Urinary bladder (tissue), 4 donors: ENCODE measurements around the gene PTDSS2. TPM values are rescaled to one million over a fixed set of nuclear protein-coding genes. Genes with fewer than 3 reads are reported as not detected.

ENCODE experiments used
- DNase-seq: peaks from one replicate; pipeline ENCODE4 v3.0.0-alpha.2; 2015; ENCODE audit errors: extremely low spot score
- H3K27ac ChIP-seq: one replicate; pipeline ENCODE4 v1.5.1; 2013; ENCODE audit warnings: low read depth, mild to moderate bottlenecking, moderate library complexity
- H3K36me3 ChIP-seq: one replicate; pipeline ENCODE4 v1.6.1; 2013; ENCODE audit warnings: mild to moderate bottlenecking, moderate library complexity; ENCODE audit not compliant: insufficient read depth
- H3K4me1 ChIP-seq: one replicate; pipeline ENCODE4 v1.6.1; 2013; ENCODE audit warnings: mild to moderate bottlenecking, moderate library complexity; ENCODE audit not compliant: insufficient read depth
- H3K4me3 ChIP-seq: one replicate; pipeline ENCODE4 v1.5.1; 2013; ENCODE audit warnings: low read depth, low read length
- WGBS: extraction: QIAGEN DNeasy Blood & Tissue Kit; methylation state at CpG from one replicate; pipeline ENCODE4 v1.1.7; 2013; 5-methylcytosine and 5-hydroxymethylcytosine counted together
- polyA plus RNA-seq: library from polyadenylated mRNA; stranded (reverse); fragments of 200-250 nt; gene quantifications from one replicate; pipeline ENCODE4 v1.2.3, GENCODE V29; 2013
- small RNA-seq: library from RNA; depleted of rRNA; stranded (forward); fragments of <200 nt; gene quantifications from one replicate; pipeline ENCODE3, GENCODE V24; 2014
- total RNA-seq: library from RNA; depleted of rRNA; stranded (reverse); fragments of >200 nt; gene quantifications from one replicate; pipeline ENCODE4 v1.2.3, GENCODE V29; 2014
- donor health status: healthy with polysubstance abuse.
- donor health status: healthy.

The PTDSS2 gene
- total and polyA plus RNA-seq, 2 donors = 13.5 to 27.0 TPM

- DNase-seq = no peak
- Histone ChIP-seq H3K4me1 (no peaks in the 10 kb centered on the region), H3K27ac (peak overlapping the region; percentile 87), H3K4me3 (peak overlapping the region; percentile 86), H3K36me3 (peaks cover 7% of the 10 kb centered on the region)
- WGBS = 2% methylated on average over 49 of the region's 56 CpGs
Observed at GRCh38 chr11:535210-535518, 85.1 kb downstream of the PTDSS2 start.

GRCh38 chr11:535519-536454 lies 85.7 kb downstream of the PTDSS2 start, which contains the start of gene HRAS:
Gene HRAS, minus strand, starts transcription at chr11:535576.
- H3K36me3 ChIP-seq = peaks cover 7% of the 10 kb centered on the region
- peak within 1 kb of the TSS; percentile 86 for H3K4me3 ChIP-seq
- peak within 1 kb of the TSS; percentile 87 for H3K27ac ChIP-seq
- H3K4me1 ChIP-seq = no peaks in the 10 kb centered on the region
- peak; percentile 77 for DNase-seq
- 3% methylated on average over 97 of the region's 97 CpGs for WGBS

GRCh38 chr11:536841-537621 lies 87.0 kb downstream of the PTDSS2 start, which contains the start of gene LRRC56:
Gene LRRC56, plus strand, starts transcription at chr11:537527. Its CDS starts 3,158 bp downstream, at chr11:540685.
- Histone ChIP-seq H3K4me3 (peak within 1 kb of the TSS; percentile 11), H3K27ac (peak within 1 kb of the TSS; percentile 60), H3K36me3 (peaks cover 2% of the 10 kb centered on the region), H3K4me1 (no peaks in the 10 kb centered on the region)
- DNase-seq = no peak
- 2% methylated on average over 93 of the region's 93 CpGs for WGBS

GRCh38 chr11:537622-538430 lies 87.7 kb downstream of the PTDSS2 start:
- H3K4me1 ChIP-seq = no peaks in the 10 kb centered on the region
- H3K27ac ChIP-seq = no peak overlapping the region
- H3K4me3 ChIP-seq = peak overlapping the region; percentile 11
- no peak for DNase-seq
- WGBS = 49% methylated on average over 19 of the region's 19 CpGs
- H3K36me3 ChIP-seq = no peaks in the 10 kb centered on the region

- no peak for DNase-seq
- H3K4me1 ChIP-seq = no peaks in the 10 kb centered on the region
- H3K27ac ChIP-seq = no peak overlapping the region
- H3K36me3 ChIP-seq = no peaks in the 10 kb centered on the region
- WGBS = 91% methylated on average over 20 of the region's 20 CpGs
- no peak overlapping the region for H3K4me3 ChIP-seq
Observed at GRCh38 chr11:538431-539051, 88.5 kb downstream of the PTDSS2 start.

GRCh38 chr11:539971-540481 lies 89.9 kb downstream of the PTDSS2 start:
- no peak overlapping the region for H3K27ac ChIP-seq
- H3K4me1 ChIP-seq = no peaks in the 10 kb centered on the region
- WGBS = 89% methylated on average over 8 of the region's 8 CpGs
- H3K36me3 ChIP-seq = no peaks in the 10 kb centered on the region
- no peak for DNase-seq
- no peak overlapping the region for H3K4me3 ChIP-seq

Small RNAs within 50 kb of the gene (small RNA-seq; reads per million reads assigned to genes)
- gene RN7SL838P = not detected

Other genes starting within 250 kb of the PTDSS2 start
- gene BET1L, start 242.9 kb upstream of the PTDSS2 start, total RNA-seq = 17.7 TPM
- gene BET1L, start 242.9 kb upstream of the PTDSS2 start, polyA plus RNA-seq = 49.8 TPM
- gene RIC8A, start 242.6 kb upstream of the PTDSS2 start, total RNA-seq = 60.2 TPM
- gene RIC8A, start 242.6 kb upstream of the PTDSS2 start, polyA plus RNA-seq = 90.8 TPM
- gene SIRT3, start 213.9 kb upstream of the PTDSS2 start, total RNA-seq = 7.3 TPM
- 21.7 TPM for gene SIRT3, start 213.9 kb upstream of the PTDSS2 start, polyA plus RNA-seq
- 58.5 TPM for gene PSMD13, start 213.3 kb upstream of the PTDSS2 start, total RNA-seq
- gene PSMD13, start 213.3 kb upstream of the PTDSS2 start, polyA plus RNA-seq = 102 TPM
- not detected for gene NLRP6, start 171.9 kb upstream of the PTDSS2 start, total RNA-seq
- gene NLRP6, start 171.9 kb upstream of the PTDSS2 start, polyA plus RNA-seq = 0.67 TPM
- gene PGGHG, start 161.2 kb upstream of the PTDSS2 start, total RNA-seq = 9.5 TPM
- 36.3 TPM for gene PGGHG, start 161.2 kb upstream of the PTDSS2 start, polyA plus RNA-seq
- gene IFITM5, start 150.8 kb upstream of the PTDSS2 start, total RNA-seq = not detected
- gene IFITM5, start 150.8 kb upstream of the PTDSS2 start, polyA plus RNA-seq = not detected
- 14.8 TPM for gene IFITM2, start 142.5 kb upstream of the PTDSS2 start, total RNA-seq
- 765 TPM for gene IFITM2, start 142.5 kb upstream of the PTDSS2 start, polyA plus RNA-seq
- 20.9 TPM for gene IFITM1, start 136.2 kb upstream of the PTDSS2 start, total RNA-seq
- gene IFITM1, start 136.2 kb upstream of the PTDSS2 start, polyA plus RNA-seq = 599 TPM
- gene IFITM3, start 129.4 kb upstream of the PTDSS2 start, total RNA-seq = 43.2 TPM
- gene IFITM3, start 129.4 kb upstream of the PTDSS2 start, polyA plus RNA-seq = 2,675 TPM
- gene B4GALNT4, start 80.8 kb upstream of the PTDSS2 start, total RNA-seq = 13.4 TPM
- 5.1 TPM for gene B4GALNT4, start 80.8 kb upstream of the PTDSS2 start, polyA plus RNA-seq
- gene PKP3, start 56.1 kb upstream of the PTDSS2 start, total RNA-seq = 5.2 TPM
- 8.4 TPM for gene PKP3, start 56.1 kb upstream of the PTDSS2 start, polyA plus RNA-seq
- 11.8 TPM for gene SIGIRR, start 35.3 kb upstream of the PTDSS2 start, total RNA-seq
- gene SIGIRR, start 35.3 kb upstream of the PTDSS2 start, polyA plus RNA-seq = 61.2 TPM
- gene ANO9, start 8.3 kb upstream of the PTDSS2 start, total RNA-seq = 1.3 TPM
- gene ANO9, start 8.3 kb upstream of the PTDSS2 start, polyA plus RNA-seq = 5.1 TPM
- 71.5 TPM for gene RNH1, start 57.0 kb downstream of the PTDSS2 start, total RNA-seq
- 271 TPM for gene RNH1, start 57.0 kb downstream of the PTDSS2 start, polyA plus RNA-seq
- 8.7 TPM for gene HRAS, start 85.3 kb downstream of the PTDSS2 start, total RNA-seq
- 79.0 TPM for gene HRAS, start 85.3 kb downstream of the PTDSS2 start, polyA plus RNA-seq
- gene LRRC56, start 87.2 kb downstream of the PTDSS2 start, total RNA-seq = 0.90 TPM
- gene LRRC56, start 87.2 kb downstream of the PTDSS2 start, polyA plus RNA-seq = 0.96 TPM
- 0.37 TPM for gene LMNTD2, start 110.5 kb downstream of the PTDSS2 start, total RNA-seq
- gene LMNTD2, start 110.5 kb downstream of the PTDSS2 start, polyA plus RNA-seq = 1.2 TPM
- 3.3 TPM for gene RASSF7, start 110.7 kb downstream of the PTDSS2 start, total RNA-seq
- 13.8 TPM for gene RASSF7, start 110.7 kb downstream of the PTDSS2 start, polyA plus RNA-seq
- 16.5 TPM for gene PHRF1, start 126.2 kb downstream of the PTDSS2 start, total RNA-seq
- gene PHRF1, start 126.2 kb downstream of the PTDSS2 start, polyA plus RNA-seq = 21.1 TPM
- gene IRF7, start 165.7 kb downstream of the PTDSS2 start, total RNA-seq = 9.8 TPM
- gene IRF7, start 165.7 kb downstream of the PTDSS2 start, polyA plus RNA-seq = 23.2 TPM
- not detected for gene CDHR5, start 174.7 kb downstream of the PTDSS2 start, total RNA-seq
- gene CDHR5, start 174.7 kb downstream of the PTDSS2 start, polyA plus RNA-seq = 0.05 TPM
- gene SCT, start 176.9 kb downstream of the PTDSS2 start, total RNA-seq = not detected
- gene SCT, start 176.9 kb downstream of the PTDSS2 start, polyA plus RNA-seq = not detected
- not detected for gene DRD4, start 187.0 kb downstream of the PTDSS2 start, total RNA-seq
- gene DRD4, start 187.0 kb downstream of the PTDSS2 start, polyA plus RNA-seq = 0.39 TPM
- gene DEAF1, start 244.9 kb downstream of the PTDSS2 start, total RNA-seq = 14.9 TPM
- gene DEAF1, start 244.9 kb downstream of the PTDSS2 start, polyA plus RNA-seq = 29.7 TPM
- gene TMEM80, start 245.5 kb downstream of the PTDSS2 start, total RNA-seq = 10.8 TPM
- 36.8 TPM for gene TMEM80, start 245.5 kb downstream of the PTDSS2 start, polyA plus RNA-seq